GM21526 (cell line): ENCODE measurements around the gene NID1.
"Not testable (repeated sequence)": the region's sequence is repeated elsewhere in the genome, so short reads cannot be mapped to it uniquely, and the experiment has no call there.

Source experiments
- ATAC-seq: cut with Tn5 transposase; IDR thresholded peaks from one replicate; pipeline ENCODE4 v1.9.1; 2021; ENCODE audit warnings: moderate library complexity; ENCODE audit not compliant: unreplicated experiment, low FRiP score

Gene NID1

GRCh38 chr1:235942979-235943575 lies 121.8 kb downstream of the NID1 start:
- no peak for ATAC-seq

- ATAC-seq: no peak
These were observed 122.3 kb downstream of the NID1 start for GRCh38 chr1:235942625-235942934.

- no peak for ATAC-seq
These were observed 122.8 kb downstream of the NID1 start for GRCh38 chr1:235941876-235942624.

GRCh38 chr1:235940285-235940684 lies 124.6 kb downstream of the NID1 start:
- no peak for ATAC-seq

GRCh38 chr1:235939480-235939775 lies 125.5 kb downstream of the NID1 start:
- ATAC-seq: no peak

GRCh38 chr1:235938709-235939479 lies 126.0 kb downstream of the NID1 start:
- ATAC-seq: no peak

- ATAC-seq: no peak
These were observed 127.8 kb downstream of the NID1 start for GRCh38 chr1:235937123-235937522.

- ATAC-seq: no peak
These were observed 129.4 kb downstream of the NID1 start for GRCh38 chr1:235935235-235936225.

GRCh38 chr1:235933766-235934116 lies 131.1 kb downstream of the NID1 start:
- no peak for ATAC-seq

- ATAC-seq: no peak
These were observed 131.7 kb downstream of the NID1 start for GRCh38 chr1:235933017-235933765.

- no peak for ATAC-seq
These were observed 132.8 kb downstream of the NID1 start for GRCh38 chr1:235932090-235932510.

- no peak for ATAC-seq
These were observed 133.6 kb downstream of the NID1 start for GRCh38 chr1:235931171-235931738.

- no peak for ATAC-seq
These were observed 134.3 kb downstream of the NID1 start for GRCh38 chr1:235930543-235930942.

GRCh38 chr1:235929216-235929615 lies 135.7 kb downstream of the NID1 start:
- no peak for ATAC-seq

GRCh38 chr1:235928197-235928596 lies 136.7 kb downstream of the NID1 start:
- no peak for ATAC-seq

- ATAC-seq: not testable (repeated sequence)
These were observed 137.3 kb downstream of the NID1 start for GRCh38 chr1:235927551-235927950.
